Measurements from ENCODE around the gene SPATA9.

SPATA9 gene

DNA sequence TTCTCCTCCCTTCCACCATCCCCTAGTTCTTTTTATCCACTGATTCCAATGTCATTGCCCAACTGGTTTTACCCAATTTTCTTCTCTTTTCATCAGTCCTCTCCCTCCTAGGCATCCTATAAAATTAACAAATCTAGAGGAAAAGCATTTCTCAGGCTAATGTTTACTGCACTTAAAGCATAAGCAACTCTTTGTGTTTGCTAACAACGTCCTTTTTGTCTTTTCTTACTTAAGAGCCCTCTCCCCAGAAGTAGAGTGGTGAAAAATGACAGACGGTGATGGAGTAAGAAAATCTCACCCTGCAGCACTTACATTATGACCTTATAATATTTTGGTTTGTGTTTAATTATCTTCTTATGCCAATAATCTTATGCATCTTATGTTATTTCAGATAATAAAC is 1.6 kb upstream of the SPATA9 start:
- DNase-seq (ENCODE audit: low spot score): no peak

GRCh38 chr5:95673081-95673480 is 9.7 kb downstream of the SPATA9 start:
- no peak for DNase-seq (ENCODE audit: low spot score)

DNA sequence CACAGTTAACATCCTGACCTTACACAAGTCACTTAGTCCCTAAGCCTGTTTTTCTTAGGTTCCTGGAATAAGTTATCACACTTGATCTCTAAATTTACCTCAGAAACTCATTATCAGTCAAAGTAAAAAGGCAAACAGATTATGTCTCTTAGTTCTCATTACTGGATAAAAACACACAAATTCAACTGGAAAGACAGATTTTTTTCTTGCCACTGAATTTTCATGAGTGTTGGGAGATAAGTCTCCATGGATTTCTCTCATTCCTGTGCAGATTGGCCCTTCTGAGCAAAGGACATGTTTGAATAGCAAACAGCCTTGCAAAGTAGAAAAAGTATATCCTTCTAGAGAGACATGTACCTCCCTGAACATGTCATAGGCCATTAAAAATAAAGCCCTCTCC is 10.2 kb downstream of the SPATA9 start:
- DNase-seq (ENCODE audit: low spot score): no peak

- DNase-seq (ENCODE audit: low spot score): no peak
Measured at GRCh38 chr5:95671826-95672225, 11.0 kb downstream of the SPATA9 start.

GRCh38 chr5:95670568-95670967 is 12.2 kb downstream of the SPATA9 start:
- DNase-seq (ENCODE audit: low spot score): no peak

GRCh38 chr5:95669985-95670384 is 12.8 kb downstream of the SPATA9 start:
- no peak for DNase-seq (ENCODE audit: low spot score)

DNA sequence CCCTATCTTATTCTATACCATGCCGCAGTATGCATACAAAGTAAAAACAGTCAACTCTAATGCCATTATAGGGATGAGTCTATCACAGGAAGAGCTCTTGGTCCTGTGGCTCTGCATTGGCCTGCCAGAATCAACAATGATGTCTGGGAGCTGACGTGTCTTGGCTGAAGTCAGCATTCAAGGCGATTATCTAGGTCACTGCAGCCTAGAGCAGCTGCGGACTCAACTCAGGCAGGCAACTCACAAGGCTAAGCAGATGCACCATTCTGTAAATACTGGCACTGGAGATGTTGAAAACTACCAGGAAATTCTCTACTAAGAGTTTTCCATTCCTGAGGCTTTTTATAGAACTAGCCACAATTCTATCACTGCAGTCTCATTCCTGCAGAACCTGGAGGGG is 13.3 kb downstream of the SPATA9 start:
- peak; percentile 94 for DNase-seq (ENCODE audit: low spot score)

- no peak for DNase-seq (ENCODE audit: low spot score)
Measured at GRCh38 chr5:95668728-95669127, 14.1 kb downstream of the SPATA9 start.

DNA sequence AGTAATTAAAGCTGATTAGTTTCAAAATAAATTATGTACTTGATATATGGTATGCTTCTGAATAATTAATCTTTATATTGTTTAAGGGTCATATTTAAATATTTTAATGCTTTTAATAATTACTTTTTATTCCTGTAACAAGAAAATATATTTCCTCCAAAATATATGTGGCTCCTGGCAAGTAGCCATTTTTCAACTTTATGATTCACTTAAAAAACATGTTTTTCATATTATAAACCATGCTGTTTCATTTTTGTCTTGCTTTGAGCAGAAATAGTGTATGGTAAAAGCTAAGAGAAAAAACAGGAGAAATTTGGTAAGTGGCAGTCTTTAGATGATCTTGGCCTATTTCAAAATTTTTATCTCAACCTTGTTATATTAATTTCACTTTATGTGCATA is 14.6 kb downstream of the SPATA9 start:
- no peak for DNase-seq (ENCODE audit: low spot score)

DNA sequence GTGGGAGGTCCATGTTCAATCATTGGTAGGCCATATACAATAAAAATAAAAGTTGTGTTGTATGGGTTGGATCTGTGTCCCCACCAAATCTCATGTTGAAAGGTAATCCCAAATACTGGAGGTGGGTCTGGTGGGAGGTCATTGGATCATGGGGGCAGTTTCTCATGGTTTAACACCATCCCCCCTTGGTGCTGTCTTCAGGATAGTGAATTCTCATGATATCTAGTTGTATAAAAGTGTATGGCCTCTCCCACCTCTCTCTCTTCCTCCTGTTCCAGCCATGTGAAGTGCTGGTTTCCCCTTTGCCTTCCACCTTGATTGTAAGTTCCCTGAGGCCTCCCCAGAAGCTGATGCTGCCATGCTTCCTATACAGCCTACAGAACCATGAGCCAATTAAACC is 15.1 kb downstream of the SPATA9 start:
- no peak for DNase-seq (ENCODE audit: low spot score)

GRCh38 chr5:95667061-95667618 is 15.7 kb downstream of the SPATA9 start:
- DNase-seq (ENCODE audit: low spot score): no peak

GRCh38 chr5:95664204-95664786 is 18.5 kb downstream of the SPATA9 start:
- DNase-seq (ENCODE audit: low spot score): peak; percentile 31

GRCh38 chr5:95662946-95663345 is 19.8 kb downstream of the SPATA9 start:
- no peak for DNase-seq (ENCODE audit: low spot score)

DNA sequence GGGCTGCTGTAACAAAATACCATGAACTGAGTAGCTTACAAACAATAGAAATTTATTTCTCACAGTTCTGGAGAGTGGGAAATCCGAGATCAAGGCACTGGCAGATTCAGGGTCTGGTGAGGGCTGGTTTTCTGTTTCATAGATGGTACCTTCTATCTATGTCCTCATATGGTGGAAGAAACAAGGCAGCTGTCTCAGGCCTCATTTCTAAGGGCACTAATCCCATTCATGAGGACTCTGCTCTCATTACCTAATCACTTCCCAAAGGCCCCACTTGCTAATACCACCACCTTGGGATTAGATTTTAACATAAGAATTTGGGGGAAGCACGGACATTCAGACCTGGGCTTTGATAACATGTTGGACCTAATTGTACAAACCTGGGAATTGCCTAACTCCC is 22.7 kb downstream of the SPATA9 start:
- no peak for DNase-seq (ENCODE audit: low spot score)

- DNase-seq (ENCODE audit: low spot score): no peak
Measured at GRCh38 chr5:95655575-95655974, 27.2 kb downstream of the SPATA9 start.

DNA sequence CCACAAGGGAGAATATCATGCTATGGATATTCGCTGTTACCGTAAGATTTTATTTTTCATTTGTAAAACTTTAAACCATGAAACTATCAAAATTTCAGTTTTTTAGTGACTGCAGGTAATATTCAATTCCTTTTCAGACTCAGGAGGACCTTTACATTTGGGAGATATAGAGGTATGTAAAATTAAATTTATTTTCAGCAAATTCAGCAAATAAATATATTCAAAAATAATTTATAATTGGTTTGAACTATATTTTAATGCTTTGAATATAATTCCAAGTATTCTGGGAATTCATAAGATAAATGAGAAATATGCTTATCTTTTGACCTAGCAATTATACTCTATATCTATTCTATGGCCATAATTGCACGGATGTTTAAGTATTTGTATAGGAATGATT is 28.6 kb downstream of the SPATA9 start:
- DNase-seq (ENCODE audit: low spot score): no peak

- DNase-seq (ENCODE audit: low spot score): no peak
Measured at GRCh38 chr5:95652849-95653248, 29.9 kb downstream of the SPATA9 start.

DNA sequence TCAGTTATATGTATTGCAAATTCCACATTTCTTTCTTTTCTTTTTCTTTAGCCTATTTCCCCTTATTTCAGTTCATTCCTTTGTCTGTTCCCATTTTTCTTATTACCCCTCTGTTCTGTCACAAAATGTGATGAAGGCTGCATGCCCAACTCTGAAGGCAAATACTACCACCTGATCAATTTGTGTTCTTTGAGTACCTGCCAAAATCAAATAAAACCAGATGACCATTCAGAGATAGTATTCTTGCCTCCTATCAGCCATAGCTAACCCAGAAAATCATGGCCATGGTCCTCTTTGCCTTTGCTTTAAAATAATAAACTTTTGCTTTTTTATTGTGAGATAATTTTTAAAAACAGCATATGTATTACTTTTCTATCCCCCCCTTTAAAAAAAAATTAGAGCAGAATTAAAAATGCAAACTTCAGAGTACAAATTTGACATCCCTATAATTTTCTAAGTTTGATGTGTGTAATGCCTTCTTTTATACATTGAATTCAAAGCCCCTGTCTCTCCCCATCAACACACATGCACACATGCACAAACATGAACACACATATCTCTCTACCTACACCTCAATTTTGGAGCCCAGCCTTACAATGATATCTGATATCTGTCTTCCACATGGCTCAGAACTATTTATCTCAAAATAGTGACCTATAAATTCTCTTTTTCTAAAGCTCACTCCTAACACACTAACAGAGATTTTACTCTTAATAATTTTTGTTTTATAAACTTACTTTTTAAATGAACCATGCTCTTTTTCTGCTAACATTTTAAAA is 32.8 kb downstream of the SPATA9 start:
- DNase-seq (ENCODE audit: low spot score): no peak

GRCh38 chr5:95649274-95649673 is 33.5 kb downstream of the SPATA9 start:
- DNase-seq (ENCODE audit: low spot score): no peak

DNA sequence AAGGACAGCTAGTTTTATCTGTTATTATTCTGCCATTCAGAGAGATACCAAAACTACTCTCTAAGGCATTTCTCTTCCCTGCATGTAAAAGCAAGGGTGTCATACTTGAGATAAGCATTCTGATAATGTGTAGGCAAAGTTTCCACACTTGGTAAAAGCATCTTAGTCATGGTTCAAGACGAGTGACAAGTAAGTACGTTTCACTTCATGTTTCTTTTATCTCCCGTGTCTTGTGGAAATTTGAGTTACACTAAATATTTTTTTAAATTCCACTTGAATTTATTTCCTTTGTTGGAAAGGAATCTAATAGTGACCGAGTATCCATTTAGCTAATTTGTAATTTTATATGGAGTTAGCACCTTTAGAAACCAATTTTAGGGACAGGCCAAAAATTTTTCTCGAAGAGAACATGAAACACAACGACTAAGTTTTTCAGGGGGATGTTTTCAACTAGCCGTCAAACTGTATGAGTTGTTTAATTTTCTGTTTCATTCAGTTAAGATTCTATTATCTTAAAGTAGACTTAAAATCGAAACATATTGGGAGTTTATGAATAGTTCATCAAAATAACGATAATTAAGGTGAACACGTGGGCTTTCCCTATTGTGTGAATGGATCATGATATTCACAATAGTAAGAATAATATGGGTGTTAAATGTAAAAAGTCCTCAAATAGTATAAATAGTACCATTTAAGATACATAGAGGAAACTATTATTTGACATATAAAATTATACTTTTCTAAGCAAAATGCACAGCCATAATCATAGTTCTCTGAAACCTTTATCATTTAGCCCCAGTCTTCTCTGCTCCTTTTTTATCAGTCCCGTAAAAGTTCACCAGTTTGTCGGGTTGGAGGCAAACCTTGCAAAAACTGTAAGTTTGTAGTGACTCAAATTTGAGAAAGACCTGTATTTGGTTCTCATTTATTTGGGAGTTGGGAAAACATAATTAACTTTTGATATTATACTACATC is 34.6 kb downstream of the SPATA9 start:
- no peak for DNase-seq (ENCODE audit: low spot score)

- peak; percentile 98 for DNase-seq (ENCODE audit: low spot score)
Measured at GRCh38 chr5:95646569-95647431, 36.0 kb downstream of the SPATA9 start, which contains the start of gene RFESD. RFESD (plus strand) TSS chr5:95646777; CDS start chr5:95652272, 5,495 bp downstream.

Data from AG20443 (cell line).